Mammary epithelial cell (primary cell): Measurements from ENCODE around the gene GNG14.

Experiments used
- EZH2 ChIP-seq: IDR thresholded peaks from 2 replicates; pipeline ENCODE4 v1.6.1; 2012; ENCODE audit warnings: low read length, inconsistent platforms, borderline replicate concordance
- TF ChIP-seq, protein P1 (sequence below), 2 donors: IDR thresholded peaks in 1 of 2; conservative IDR thresholded peaks in 1 of 2; 2 replicates each; pipeline ENCODE4 v1.5.1; 2011 to 2012; ENCODE audit warnings: inconsistent platforms in 2 of 2, low read length in 2 of 2, mild to moderate bottlenecking in 2 of 2, control low read depth in 1 of 2, low read depth in 1 of 2; ENCODE audit not compliant: insufficient read depth in 1 of 2; ENCODE audit errors: extremely low read depth in 1 of 2

DNA sequence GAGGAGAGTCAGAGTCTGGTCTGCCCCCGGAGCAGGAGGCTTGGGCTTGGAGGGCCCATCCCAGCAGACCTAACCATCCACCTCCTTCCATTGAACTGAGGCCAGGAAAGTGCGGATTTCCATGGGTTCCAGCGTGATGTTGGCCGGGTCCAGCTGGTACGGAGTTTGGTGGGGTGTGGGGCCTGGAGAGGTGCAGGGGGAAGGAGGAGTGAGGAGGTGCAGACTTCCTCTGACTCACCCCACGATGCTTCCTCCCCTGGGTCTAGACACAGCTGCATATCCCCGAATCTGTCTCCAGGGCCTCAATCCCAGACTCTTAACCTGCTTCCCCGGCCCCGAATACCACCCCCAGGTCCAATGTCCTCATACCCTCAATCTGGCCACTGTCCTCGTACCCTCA lies 41.2 kb upstream of the GNG14 start:
- TF ChIP-seq EZH2, result no peak
- TF ChIP-seq, protein P1, sequence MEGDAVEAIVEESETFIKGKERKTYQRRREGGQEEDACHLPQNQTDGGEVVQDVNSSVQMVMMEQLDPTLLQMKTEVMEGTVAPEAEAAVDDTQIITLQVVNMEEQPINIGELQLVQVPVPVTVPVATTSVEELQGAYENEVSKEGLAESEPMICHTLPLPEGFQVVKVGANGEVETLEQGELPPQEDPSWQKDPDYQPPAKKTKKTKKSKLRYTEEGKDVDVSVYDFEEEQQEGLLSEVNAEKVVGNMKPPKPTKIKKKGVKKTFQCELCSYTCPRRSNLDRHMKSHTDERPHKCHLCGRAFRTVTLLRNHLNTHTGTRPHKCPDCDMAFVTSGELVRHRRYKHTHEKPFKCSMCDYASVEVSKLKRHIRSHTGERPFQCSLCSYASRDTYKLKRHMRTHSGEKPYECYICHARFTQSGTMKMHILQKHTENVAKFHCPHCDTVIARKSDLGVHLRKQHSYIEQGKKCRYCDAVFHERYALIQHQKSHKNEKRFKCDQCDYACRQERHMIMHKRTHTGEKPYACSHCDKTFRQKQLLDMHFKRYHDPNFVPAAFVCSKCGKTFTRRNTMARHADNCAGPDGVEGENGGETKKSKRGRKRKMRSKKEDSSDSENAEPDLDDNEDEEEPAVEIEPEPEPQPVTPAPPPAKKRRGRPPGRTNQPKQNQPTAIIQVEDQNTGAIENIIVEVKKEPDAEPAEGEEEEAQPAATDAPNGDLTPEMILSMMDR (conservative IDR thresholded peaks at IDR 0.05 in 1 of 2, IDR thresholded peaks at IDR 0.05 in 1 of 2; ENCODE audit: extremely low read depth in 1 of 2, insufficient read depth in 1 of 2, low read depth in 1 of 2, low read length in 2 of 2), result no peak
